ENCODE measurements around the gene ZMYND11.

The ZMYND11 gene

DNA sequence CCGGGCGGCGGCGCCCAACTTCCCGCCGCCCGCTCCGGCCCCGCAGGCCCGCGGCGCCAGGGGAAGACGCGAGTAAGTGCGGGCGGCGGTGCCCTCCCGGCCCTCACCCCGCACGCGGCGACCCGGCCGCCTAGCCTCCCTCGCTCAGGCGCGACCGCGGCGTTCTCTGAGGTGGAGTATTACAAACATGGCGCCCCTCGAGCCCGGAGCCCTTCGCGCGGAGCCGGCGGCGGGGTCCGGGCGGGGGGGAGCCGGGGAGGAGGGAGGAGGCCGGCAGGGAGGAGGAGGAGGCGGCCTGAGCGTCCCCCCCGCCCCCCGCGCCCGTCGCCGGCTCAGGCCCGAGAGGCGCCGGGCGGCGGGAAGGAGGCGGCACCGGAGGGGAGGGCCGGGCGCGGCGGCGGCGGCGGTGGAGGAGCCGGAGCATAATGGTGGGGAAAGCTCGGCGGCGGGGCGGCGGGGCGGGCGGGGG lies at the start of gene ZMYND11:
Gene ZMYND11 (plus strand): TSS at position 324 of the 469 bp plus-strand sequence. CDS start 44,558 bp downstream, outside the sequence.
- Histone ChIP-seq H3K4me1 (ENCODE audit: control insufficient read depth in 5 of 5, insufficient read depth in 5 of 5, low read length in 5 of 5) (peaks cover 4 to 27% (median 21%) of the 10 kb centered on the region in 5 donors), H3K4me3 (ENCODE audit: low read depth in 1 of 5, low read length in 5 of 5) (peak within 1 kb of the TSS; percentile 77 to 99 (median 91)), H3K36me3 (ENCODE audit: control insufficient read depth in 5 of 5, insufficient read depth in 5 of 5, low read length in 5 of 5) (no peaks in the 10 kb centered on the region), H3K9me3 (ENCODE audit: control insufficient read depth in 5 of 5, low read length in 5 of 5) (no peaks in the 10 kb centered on the region), H3K9ac (ENCODE audit: low read length in 5 of 5) (peak within 1 kb of the TSS; percentile 50 to 95 (median 95)), H3K27ac (ENCODE audit: low read depth, low read length) (peak within 1 kb of the TSS; percentile 90), H3K27me3 (ENCODE audit: control insufficient read depth in 5 of 5, insufficient read depth in 4 of 5, low read length in 5 of 5) (no peaks in the 10 kb centered on the region)

DNA sequence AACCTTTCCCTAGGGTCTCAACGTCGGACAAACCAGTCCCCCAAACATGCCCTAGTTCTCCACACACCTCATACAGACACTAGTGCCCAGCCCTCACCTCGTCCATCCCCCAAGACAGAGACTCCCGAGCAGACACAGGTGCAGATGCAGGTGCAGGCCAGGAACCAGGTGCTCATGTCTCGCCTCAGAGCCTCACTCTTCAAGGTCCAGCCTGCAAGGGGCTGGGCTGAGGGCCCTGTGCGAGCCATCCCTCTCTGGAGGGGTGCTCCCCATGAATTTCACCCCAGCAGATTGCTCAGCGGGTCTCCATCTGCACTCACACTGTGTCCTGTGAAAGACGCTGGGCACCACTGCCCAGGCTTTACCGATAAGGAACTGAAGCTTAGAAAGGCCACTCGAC lies 49.2 kb upstream of the ZMYND11 start:
- Histone ChIP-seq H3K27me3 (ENCODE audit: control insufficient read depth in 5 of 5, insufficient read depth in 4 of 5, low read length in 5 of 5) (peaks cover 0 to 5% (median 2%) of the 10 kb centered on the region in 5 donors), H3K9ac (ENCODE audit: low read length in 5 of 5) (no peak overlapping the region), H3K9me3 (ENCODE audit: control insufficient read depth in 5 of 5, low read length in 5 of 5) (no peaks in the 10 kb centered on the region), H3K36me3 (ENCODE audit: control insufficient read depth in 5 of 5, insufficient read depth in 5 of 5, low read length in 5 of 5) (no peaks in the 10 kb centered on the region), H3K4me1 (ENCODE audit: control insufficient read depth in 5 of 5, insufficient read depth in 5 of 5, low read length in 5 of 5) (peaks cover 0 to 4% (median 0%) of the 10 kb centered on the region in 5 donors), H3K4me3 (ENCODE audit: low read depth in 1 of 5, low read length in 5 of 5) (no peak overlapping the region), H3K27ac (ENCODE audit: low read depth, low read length) (no peak overlapping the region)

DNA sequence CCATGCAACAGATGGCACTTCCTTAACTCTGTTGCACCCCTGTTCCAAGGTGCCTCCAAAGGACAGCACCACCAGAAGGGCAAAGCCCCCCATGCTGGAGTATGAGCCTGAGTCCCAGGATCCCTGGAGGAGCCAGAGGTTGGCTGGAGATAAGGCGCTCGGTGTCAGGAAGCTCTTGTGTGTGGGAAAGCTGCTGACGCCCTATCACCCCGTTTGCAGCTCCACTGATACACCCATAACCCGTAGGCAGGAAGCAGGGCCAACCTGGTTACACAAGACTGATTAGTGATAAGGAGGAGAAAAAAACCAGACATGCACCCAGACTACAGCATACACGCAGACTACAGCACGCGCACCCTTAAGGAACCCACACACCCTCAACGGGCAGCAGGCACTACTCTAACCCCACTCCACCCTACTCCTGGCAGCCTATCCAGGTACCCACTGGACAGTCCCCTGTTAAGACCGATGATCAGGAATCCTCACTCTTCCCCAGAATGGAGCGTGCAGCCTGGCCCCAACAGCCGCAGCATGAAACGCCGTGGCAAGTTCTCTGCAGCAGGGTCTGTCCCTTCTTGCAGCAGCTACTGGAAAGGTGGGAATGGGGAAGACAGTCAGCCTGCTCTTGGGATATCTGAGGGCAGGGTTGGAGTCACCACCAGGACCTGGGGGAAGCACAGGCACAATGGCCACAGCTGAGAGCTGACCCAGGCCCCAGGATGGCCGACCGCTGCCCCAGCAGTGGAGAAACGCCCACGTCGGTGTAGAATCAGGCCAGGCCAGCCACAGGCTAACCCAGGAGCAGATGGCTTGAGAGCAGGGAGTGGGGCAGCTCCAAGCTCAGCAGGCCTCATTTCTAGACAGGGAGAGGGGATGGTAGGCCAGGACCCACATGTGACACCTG lies 47.8 kb upstream of the ZMYND11 start:
- Histone ChIP-seq H3K27me3 (ENCODE audit: control insufficient read depth in 5 of 5, insufficient read depth in 4 of 5, low read length in 5 of 5) (peaks cover 0 to 3% (median 0%) of the 10 kb centered on the region in 5 donors), H3K27ac (ENCODE audit: low read depth, low read length) (no peak overlapping the region), H3K9ac (ENCODE audit: low read length in 5 of 5) (no peak overlapping the region), H3K4me1 (ENCODE audit: control insufficient read depth in 5 of 5, insufficient read depth in 5 of 5, low read length in 5 of 5) (peaks cover 0 to 4% (median 0%) of the 10 kb centered on the region in 5 donors), H3K36me3 (ENCODE audit: control insufficient read depth in 5 of 5, insufficient read depth in 5 of 5, low read length in 5 of 5) (no peaks in the 10 kb centered on the region), H3K4me3 (ENCODE audit: low read depth in 1 of 5, low read length in 5 of 5) (no peak overlapping the region), H3K9me3 (ENCODE audit: control insufficient read depth in 5 of 5, low read length in 5 of 5) (no peaks in the 10 kb centered on the region)

DNA sequence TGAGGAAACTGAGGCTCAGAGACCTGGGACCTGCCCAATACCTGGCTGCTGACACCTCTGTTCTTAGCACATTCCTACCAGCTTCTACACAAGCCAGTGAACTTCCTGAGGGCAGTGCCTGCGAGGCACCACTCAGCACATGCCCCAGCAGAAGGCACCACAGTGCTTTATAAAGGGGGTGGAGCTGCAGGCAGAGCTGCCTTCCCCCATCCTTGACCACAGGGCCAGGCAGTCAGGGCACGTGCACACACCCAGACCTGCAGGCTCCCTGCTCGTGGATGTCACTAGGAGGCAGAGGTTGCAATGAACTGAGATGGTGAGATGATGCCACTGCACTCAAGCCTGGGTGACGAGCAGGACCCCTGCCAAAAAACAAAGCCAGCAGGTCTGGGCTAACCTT lies 47.0 kb upstream of the ZMYND11 start:
- no peak overlapping the region for H3K27ac ChIP-seq (ENCODE audit: low read depth, low read length)
- no peaks in the 10 kb centered on the region for H3K9me3 ChIP-seq (ENCODE audit: control insufficient read depth in 5 of 5, low read length in 5 of 5)
- H3K27me3 ChIP-seq (ENCODE audit: control insufficient read depth in 5 of 5, insufficient read depth in 4 of 5, low read length in 5 of 5): peaks cover 0 to 3% (median 0%) of the 10 kb centered on the region in 5 donors
- no peak overlapping the region for H3K4me3 ChIP-seq (ENCODE audit: low read depth in 1 of 5, low read length in 5 of 5)
- H3K9ac ChIP-seq (ENCODE audit: low read length in 5 of 5): no peak overlapping the region
- peaks cover 0 to 4% (median 0%) of the 10 kb centered on the region in 5 donors for H3K4me1 ChIP-seq (ENCODE audit: control insufficient read depth in 5 of 5, insufficient read depth in 5 of 5, low read length in 5 of 5)
- no peaks in the 10 kb centered on the region for H3K36me3 ChIP-seq (ENCODE audit: control insufficient read depth in 5 of 5, insufficient read depth in 5 of 5, low read length in 5 of 5)

DNA sequence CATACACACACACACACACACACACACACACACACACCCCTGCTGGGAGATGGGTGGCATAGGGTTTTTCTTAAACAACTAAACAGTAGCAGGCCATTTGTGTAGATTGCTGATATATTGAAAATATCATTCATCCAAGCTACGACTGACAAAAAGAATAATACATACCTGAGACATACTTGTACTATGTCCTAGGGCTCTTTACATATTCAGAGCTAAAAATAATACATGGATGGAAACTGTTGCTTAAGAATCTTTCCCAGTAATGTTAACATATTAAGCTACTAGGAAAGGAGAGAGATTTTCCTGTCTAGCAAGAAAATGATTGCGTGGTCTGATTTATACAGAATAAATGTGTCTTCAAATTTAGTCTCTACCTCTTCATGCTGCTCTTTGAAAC lies 46.0 kb upstream of the ZMYND11 start:
- Histone ChIP-seq H3K9ac (ENCODE audit: low read length in 5 of 5) (no peak overlapping the region), H3K27me3 (ENCODE audit: control insufficient read depth in 5 of 5, insufficient read depth in 4 of 5, low read length in 5 of 5) (peaks cover 0 to 3% (median 0%) of the 10 kb centered on the region in 5 donors), H3K4me1 (ENCODE audit: control insufficient read depth in 5 of 5, insufficient read depth in 5 of 5, low read length in 5 of 5) (peaks cover 0 to 4% (median 0%) of the 10 kb centered on the region in 5 donors), H3K36me3 (ENCODE audit: control insufficient read depth in 5 of 5, insufficient read depth in 5 of 5, low read length in 5 of 5) (no peaks in the 10 kb centered on the region), H3K27ac (ENCODE audit: low read depth, low read length) (no peak overlapping the region), H3K9me3 (ENCODE audit: control insufficient read depth in 5 of 5, low read length in 5 of 5) (peaks cover 0 to 2% (median 0%) of the 10 kb centered on the region in 5 donors), H3K4me3 (ENCODE audit: low read depth in 1 of 5, low read length in 5 of 5) (no peak overlapping the region)

DNA sequence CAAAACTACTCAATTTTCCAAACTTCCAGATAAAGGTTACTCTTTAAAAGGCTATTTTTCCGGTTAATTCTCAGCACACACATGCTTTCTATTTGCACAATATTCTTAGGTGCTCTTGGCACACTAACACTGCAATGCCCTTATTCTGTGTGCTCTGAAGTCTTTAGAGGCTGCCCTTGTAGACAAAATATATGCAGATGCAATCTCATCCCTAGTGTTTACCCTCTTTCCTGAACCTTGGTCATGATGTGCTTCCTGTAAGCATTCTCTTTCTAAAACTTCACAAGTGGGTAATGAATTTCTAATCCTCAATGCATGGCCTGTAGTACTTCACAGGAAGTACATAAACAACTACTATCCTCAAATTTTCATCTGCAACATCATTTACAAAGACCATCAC lies 45.1 kb upstream of the ZMYND11 start:
- Histone ChIP-seq H3K36me3 (ENCODE audit: control insufficient read depth in 5 of 5, insufficient read depth in 5 of 5, low read length in 5 of 5) (no peaks in the 10 kb centered on the region), H3K4me3 (ENCODE audit: low read depth in 1 of 5, low read length in 5 of 5) (no peak overlapping the region), H3K9ac (ENCODE audit: low read length in 5 of 5) (no peak overlapping the region), H3K9me3 (ENCODE audit: control insufficient read depth in 5 of 5, low read length in 5 of 5) (peaks cover 0 to 11% (median 5%) of the 10 kb centered on the region in 5 donors), H3K27ac (ENCODE audit: low read depth, low read length) (no peak overlapping the region), H3K4me1 (ENCODE audit: control insufficient read depth in 5 of 5, insufficient read depth in 5 of 5, low read length in 5 of 5) (peaks cover 0 to 4% (median 0%) of the 10 kb centered on the region in 5 donors), H3K27me3 (ENCODE audit: control insufficient read depth in 5 of 5, insufficient read depth in 4 of 5, low read length in 5 of 5) (peaks cover 0 to 3% (median 0%) of the 10 kb centered on the region in 5 donors)

DNA sequence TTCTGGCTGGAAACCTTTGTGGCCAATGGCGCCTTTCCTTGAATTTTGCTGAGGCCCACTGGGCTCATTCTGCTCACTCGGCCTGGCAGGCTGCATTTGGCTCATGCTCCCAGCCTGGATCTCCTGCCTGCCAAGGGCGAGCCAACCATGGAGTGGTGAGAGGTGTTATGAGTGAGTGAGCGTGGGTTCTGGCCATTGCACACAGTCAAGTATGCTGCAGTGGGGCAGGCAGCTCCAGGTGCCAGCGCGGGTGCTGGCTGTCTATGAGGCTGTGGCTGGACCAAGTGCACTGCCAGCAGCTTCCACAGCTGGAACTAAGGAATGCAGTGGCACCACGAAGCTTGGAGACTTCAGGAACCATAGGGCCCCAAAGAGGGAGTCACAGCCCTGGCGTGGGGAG lies 43.9 kb upstream of the ZMYND11 start:
- Histone ChIP-seq H3K36me3 (ENCODE audit: control insufficient read depth in 5 of 5, insufficient read depth in 5 of 5, low read length in 5 of 5) (no peaks in the 10 kb centered on the region), H3K4me1 (ENCODE audit: control insufficient read depth in 5 of 5, insufficient read depth in 5 of 5, low read length in 5 of 5) (peaks cover 0 to 4% (median 0%) of the 10 kb centered on the region in 5 donors), H3K27ac (ENCODE audit: low read depth, low read length) (no peak overlapping the region), H3K9me3 (ENCODE audit: control insufficient read depth in 5 of 5, low read length in 5 of 5) (peaks cover 5 to 23% (median 12%) of the 10 kb centered on the region in 5 donors), H3K4me3 (ENCODE audit: low read depth in 1 of 5, low read length in 5 of 5) (no peak overlapping the region), H3K9ac (ENCODE audit: low read length in 5 of 5) (no peak overlapping the region), H3K27me3 (ENCODE audit: control insufficient read depth in 5 of 5, insufficient read depth in 4 of 5, low read length in 5 of 5) (peaks cover 0 to 3% (median 0%) of the 10 kb centered on the region in 5 donors)

DNA sequence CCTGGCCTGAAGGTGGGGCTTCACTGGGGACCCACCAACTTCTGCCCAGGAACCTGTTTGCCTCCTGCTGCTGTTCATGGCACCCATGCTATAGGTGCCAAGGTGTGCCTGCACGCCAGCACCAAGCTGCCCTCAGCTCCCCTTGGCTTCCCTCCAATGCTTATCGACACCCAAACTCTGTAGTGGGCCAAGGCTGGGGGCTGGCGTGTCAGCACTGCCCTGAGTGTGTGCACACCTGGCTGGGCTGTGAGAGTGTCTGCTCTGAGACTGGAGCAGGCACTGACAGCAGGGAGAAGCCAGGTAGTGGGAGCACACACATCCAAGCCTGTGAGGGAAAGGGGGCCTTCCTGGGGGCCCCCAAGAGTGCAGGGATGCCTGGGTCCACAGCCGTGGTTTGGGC lies 43.1 kb upstream of the ZMYND11 start:
- H3K27ac ChIP-seq (ENCODE audit: low read depth, low read length): no peak overlapping the region

DNA sequence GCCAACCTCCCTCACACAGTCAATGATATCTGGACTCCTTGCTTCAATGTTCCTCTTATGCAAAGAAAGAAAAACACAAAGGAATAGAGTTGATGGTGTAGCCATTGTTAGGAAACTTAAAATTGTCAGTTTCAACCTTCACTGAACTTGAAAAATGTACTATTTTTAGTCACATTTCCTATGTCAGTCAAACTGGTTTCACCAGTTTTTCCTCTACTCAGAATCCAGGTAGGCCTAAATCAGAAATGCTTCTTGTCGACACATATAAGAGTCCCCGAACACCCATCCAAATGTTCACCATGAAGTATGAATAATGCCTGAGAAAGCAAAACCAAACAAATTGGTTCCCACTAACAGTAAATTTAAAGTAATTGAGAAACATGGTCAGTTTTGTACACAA lies 42.4 kb upstream of the ZMYND11 start:
- no peak overlapping the region for H3K27ac ChIP-seq (ENCODE audit: low read depth, low read length)
- no peaks in the 10 kb centered on the region for H3K36me3 ChIP-seq (ENCODE audit: control insufficient read depth in 5 of 5, insufficient read depth in 5 of 5, low read length in 5 of 5)
- H3K27me3 ChIP-seq (ENCODE audit: control insufficient read depth in 5 of 5, insufficient read depth in 4 of 5, low read length in 5 of 5): no peaks in the 10 kb centered on the region
- H3K4me1 ChIP-seq (ENCODE audit: control insufficient read depth in 5 of 5, insufficient read depth in 5 of 5, low read length in 5 of 5): no peaks in the 10 kb centered on the region
- H3K4me3 ChIP-seq (ENCODE audit: low read depth in 1 of 5, low read length in 5 of 5): no peak overlapping the region
- H3K9me3 ChIP-seq (ENCODE audit: control insufficient read depth in 5 of 5, low read length in 5 of 5): peaks cover 5 to 27% (median 17%) of the 10 kb centered on the region in 5 donors
- no peak overlapping the region for H3K9ac ChIP-seq (ENCODE audit: low read length in 5 of 5)

More for the DNA sequence above, 43.1 kb upstream of the ZMYND11 start:
- Histone ChIP-seq H3K9ac (ENCODE audit: low read length in 5 of 5) (no peak overlapping the region), H3K27me3 (ENCODE audit: control insufficient read depth in 5 of 5, insufficient read depth in 4 of 5, low read length in 5 of 5) (peaks cover 0 to 3% (median 0%) of the 10 kb centered on the region in 5 donors), H3K4me1 (ENCODE audit: control insufficient read depth in 5 of 5, insufficient read depth in 5 of 5, low read length in 5 of 5) (peaks cover 0 to 2% (median 0%) of the 10 kb centered on the region in 5 donors), H3K36me3 (ENCODE audit: control insufficient read depth in 5 of 5, insufficient read depth in 5 of 5, low read length in 5 of 5) (no peaks in the 10 kb centered on the region), H3K4me3 (ENCODE audit: low read depth in 1 of 5, low read length in 5 of 5) (no peak overlapping the region), H3K9me3 (ENCODE audit: control insufficient read depth in 5 of 5, low read length in 5 of 5) (peaks cover 5 to 27% (median 17%) of the 10 kb centered on the region in 5 donors)

DNA sequence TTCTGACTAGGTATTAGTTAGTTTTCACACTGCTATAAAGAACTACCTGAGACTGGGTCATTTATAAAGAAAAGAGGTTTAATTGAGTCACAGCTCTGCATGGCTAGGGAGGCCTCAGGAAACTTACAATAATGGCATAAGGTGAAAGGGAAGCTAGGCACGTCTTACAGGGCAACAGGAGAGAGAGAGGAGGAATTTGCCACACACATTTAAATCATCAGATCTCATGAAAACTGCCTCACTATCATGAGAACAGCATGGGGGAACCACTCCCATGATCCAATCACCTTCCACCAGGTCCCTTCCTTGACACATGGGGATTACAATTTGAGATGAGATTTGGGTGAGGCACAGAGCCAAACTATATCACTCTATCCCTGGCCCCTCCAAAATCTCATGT lies 40.6 kb upstream of the ZMYND11 start:
- Histone ChIP-seq H3K9me3 (ENCODE audit: control insufficient read depth in 5 of 5, low read length in 5 of 5) (peaks cover 5 to 27% (median 17%) of the 10 kb centered on the region in 5 donors), H3K4me1 (ENCODE audit: control insufficient read depth in 5 of 5, insufficient read depth in 5 of 5, low read length in 5 of 5) (no peaks in the 10 kb centered on the region), H3K27ac (ENCODE audit: low read depth, low read length) (no peak overlapping the region), H3K36me3 (ENCODE audit: control insufficient read depth in 5 of 5, insufficient read depth in 5 of 5, low read length in 5 of 5) (no peaks in the 10 kb centered on the region), H3K9ac (ENCODE audit: low read length in 5 of 5) (no peak overlapping the region), H3K4me3 (ENCODE audit: low read depth in 1 of 5, low read length in 5 of 5) (no peak overlapping the region), H3K27me3 (ENCODE audit: control insufficient read depth in 5 of 5, insufficient read depth in 4 of 5, low read length in 5 of 5) (no peaks in the 10 kb centered on the region)

Data from subcutaneous abdominal adipose tissue (tissue), 5 donors.